Adrenal gland (tissue), 12 donors: ENCODE measurements around the gene EXOC6B. TPM values are rescaled to one million over a fixed set of nuclear protein-coding genes. Genes with fewer than 3 reads are reported as not detected.

Experiments used
- DNase-seq, 7 donors: peaks; one replicate each; pipeline ENCODE4 v3.0.0-alpha.2; 2019 to 2020
- H3K27ac ChIP-seq, 5 donors: fragments of 200-600 bp; sonication (generic) in 4 of 5; 1 replicate in 3 of 5; 2 replicates in 2 of 5; pipeline versions ENCODE4 v1.5.1 to v1.8.0; 2016 to 2020; ENCODE audit warnings: mild to moderate bottlenecking in 1 of 5
- H3K27me3 ChIP-seq: fragments of 200-600 bp; 2 replicates; pipeline ENCODE4 v1.8.0; 2021
- H3K36me3 ChIP-seq, 2 donors: fragments of 200-600 bp; replicated peaks in 1 of 2; 1 replicate in 1 of 2; 2 replicates in 1 of 2; pipeline versions ENCODE4 v1.5.1 to v1.8.0; 2018 to 2022
- H3K4me1 ChIP-seq, 2 donors: fragments of 200-600 bp; replicated peaks in 1 of 2; 1 replicate in 1 of 2; 2 replicates in 1 of 2; pipeline versions ENCODE4 v1.5.1 to v1.8.0; 2018 to 2021
- H3K4me3 ChIP-seq, 4 donors: fragments of 200-600 bp; sonication (generic) in 3 of 4; one replicate each; pipeline ENCODE4 v1.5.1; 2016 to 2018
- H3K9me3 ChIP-seq, 3 donors: fragments of 200-600 bp; sonication (generic) in 1 of 3; replicated peaks in 1 of 3; 1 replicate in 2 of 3; 2 replicates in 1 of 3; pipeline versions ENCODE4 v1.5.1 to v1.8.0; 2016 to 2021
- CTCF ChIP-seq, 6 experiments: fragments of 450-650 bp in 4 of 6; fragments of 200-600 bp in 2 of 6; sonication (generic) in 1 of 6; IDR thresholded peaks; 1 replicate in 5 of 6; 2 replicates in 1 of 6; pipeline versions ENCODE4 v1.5.1 to v1.8.0; 2016 to 2021; ENCODE audit warnings: antibody characterized with exemption in 6 of 6, mild to moderate bottlenecking in 2 of 6, moderate library complexity in 1 of 6
- POLR2A ChIP-seq, 2 donors: fragments of 450-650 bp; IDR thresholded peaks; one replicate each; pipeline ENCODE4 v1.6.1; 2017; ENCODE audit warnings: antibody characterized with exemption in 2 of 2, mild to moderate bottlenecking in 2 of 2, moderate library complexity in 1 of 2
- WGBS, 4 donors: extraction: QIAGEN DNeasy Blood & Tissue Kit in 2 of 4; methylation state at CpG; one replicate each; pipeline versions ENCODE4 v1.1.5 to v1.1.7; 2013 to 2017; 5-methylcytosine and 5-hydroxymethylcytosine counted together
- intact Hi-C, 2 donors: fragments of 100-400 bp; cut with DNase I; formaldehyde crosslinking; loops; one replicate each; pipeline versions ENCODE4 v1.14.1 to v1.15.0; 2022 to 2023
- polyA plus RNA-seq, 3 donors: library from polyadenylated mRNA; stranded (reverse); fragments of 200-250 nt in 2 of 3; fragments of 350-450 nt in 1 of 3; fragmentation: Illumina TruSeq in 1 of 3; extraction: RNeasy Lipid Tissue Mini Kit (QIAGEN cat#74804) in 1 of 3; gene quantifications; one replicate each; pipeline ENCODE4 v1.2.3, GENCODE V29; 2013 to 2014
- total RNA-seq, 9 donors: library from RNA; depleted of rRNA in 4 of 9; stranded (reverse); fragments of >200 nt in 4 of 9; fragments of 120-200 nt in 1 of 9; fragmentation: NEBNext Ultra II Directional in 1 of 9; extraction: Animal tissue kit (Norgen Biotek cat#: 25700) in 1 of 9; gene quantifications; one replicate each; pipeline versions ENCODE4 v1.1.0 to v1.2.4, GENCODE V29; 2013 to 2023
- donor health status: healthy with polysubstance abuse.
- donor health status: Bipolar disorder and iron deficiency.
- donor health status: DM: yes; HTN: yes; CAD: no.
- donor health status: DM: no; HTN: no; CAD: no.
- donor health status: DM: no; HTN: no; CAD: no.
- donor health status: DM: yes; HTN: yes; CAD: no.

The EXOC6B gene
- total and polyA plus RNA-seq, 12 donors = 6.0 to 92.6 (median 50.6) TPM

- H3K36me3 ChIP-seq = no peaks in the 10 kb centered on the region
- DNase-seq = no peak
- H3K27me3 ChIP-seq = no peaks in the 10 kb centered on the region
- no peak overlapping the region for H3K4me3 ChIP-seq
- TF ChIP-seq CTCF (IDR thresholded peaks at IDR 0.05) = no peak
- no peak for TF ChIP-seq POLR2A (IDR thresholded peaks at IDR 0.05)
- no peaks in the 10 kb centered on the region for H3K9me3 ChIP-seq
- intact Hi-C loops = loop anchor here in 1 of 2 donors (10.0 kb wide), 1 partner anchor 57 kb away; no protein-coding TSS in a partner anchor
- H3K27ac ChIP-seq = no peak overlapping the region
- H3K4me1 ChIP-seq = no peaks in the 10 kb centered on the region
- whole genome bisulfite sequencing, 4 donors = 72 to 82% (median 77%) methylated on average over 7 of the region's 7 CpGs
Measured at GRCh38 chr2:72851333-72851732, 25.5 kb upstream of the EXOC6B start.

GRCh38 chr2:72849138-72849462 lies 23.3 kb upstream of the EXOC6B start:
- Histone ChIP-seq H3K9me3 (no peaks in the 10 kb centered on the region), H3K4me3 (no peak overlapping the region), H3K27me3 (no peaks in the 10 kb centered on the region), H3K4me1 (no peaks in the 10 kb centered on the region), H3K27ac (no peak overlapping the region), H3K36me3 (no peaks in the 10 kb centered on the region)
- no peak for TF ChIP-seq CTCF (IDR thresholded peaks at IDR 0.05)
- no peak for TF ChIP-seq POLR2A (IDR thresholded peaks at IDR 0.05)
- no peak for DNase-seq
- WGBS, 4 donors = 38 to 82% (median 78%) methylated on average over 1 of the region's 1 CpG
- intact Hi-C loops = no loop called here

GRCh38 chr2:72848436-72849137 lies 22.8 kb upstream of the EXOC6B start:
- 86 to 91% (median 87%) methylated on average over 3 of the region's 3 CpGs for WGBS, 4 donors
- DNase-seq = no peak
- intact Hi-C loops = no loop called here

More at GRCh38 chr2:72848436-72849137, 22.8 kb upstream of the EXOC6B start:
- no peaks in the 10 kb centered on the region for H3K9me3 ChIP-seq
- H3K36me3 ChIP-seq = no peaks in the 10 kb centered on the region
- TF ChIP-seq CTCF (IDR thresholded peaks at IDR 0.05) = no peak
- TF ChIP-seq POLR2A (IDR thresholded peaks at IDR 0.05) = no peak
- H3K27ac ChIP-seq = no peak overlapping the region
- no peaks in the 10 kb centered on the region for H3K27me3 ChIP-seq
- no peaks in the 10 kb centered on the region for H3K4me1 ChIP-seq
- no peak overlapping the region for H3K4me3 ChIP-seq
